ENCODE data around the gene KRCC1. TPM values are rescaled to one million over a fixed set of nuclear protein-coding genes. Genes with fewer than 3 reads are reported as not detected.
"Not testable (repeated sequence)": the region's sequence is repeated elsewhere in the genome, so short reads cannot be mapped to it uniquely, and the experiment has no call there.

KRCC1 gene
- total RNA-seq, 2 experiments from 2014 or later = 2.4 to 2.5 TPM

GRCh38 chr2:88010136-88010535, 45.4 kb downstream of the KRCC1 start:
- intact Hi-C loops (cut with micrococcal nuclease) = loop anchor here (1.0 to 2.0 kb wide), 2 partner anchors 51 to 150 kb away; no protein-coding TSS in a partner anchor
- H3K9me3 Mint-ChIP-seq = no peaks in the 10 kb centered on the region
- CTCF ChIA-PET = interaction anchor here (0.8 to 1.6 kb wide), 4 partner anchors 8 to 150 kb away, joined by 3 to 9 read pairs (median 3); no protein-coding TSS in a partner anchor

GRCh38 chr2:88006912-88007439, 48.6 kb downstream of the KRCC1 start:
- Mint-ChIP-seq H3K9me3 (no peaks in the 10 kb centered on the region), H3K27me3 (ENCODE audit: low read depth) (no peaks in the 10 kb centered on the region), H3K4me1 (ENCODE audit: low read depth) (peaks cover under 1% of the 10 kb centered on the region), H3K36me3 (ENCODE audit: low read depth) (no peaks in the 10 kb centered on the region), H3K4me3 (no peak overlapping the region), H3K27ac (no peak overlapping the region)
- no peak for DNase-seq
- intact Hi-C loops (cut with micrococcal nuclease) = no loop called here
- CTCF ChIA-PET = no interaction called here

More at GRCh38 chr2:88010136-88010535, 45.4 kb downstream of the KRCC1 start:
- Mint-ChIP-seq H3K4me1 (ENCODE audit: low read depth) (peaks cover 2% of the 10 kb centered on the region), H3K36me3 (ENCODE audit: low read depth) (no peaks in the 10 kb centered on the region), H3K27me3 (ENCODE audit: low read depth) (no peaks in the 10 kb centered on the region), H3K27ac (no peak overlapping the region), H3K4me3 (no peak overlapping the region)
- no peak for DNase-seq

DNA sequence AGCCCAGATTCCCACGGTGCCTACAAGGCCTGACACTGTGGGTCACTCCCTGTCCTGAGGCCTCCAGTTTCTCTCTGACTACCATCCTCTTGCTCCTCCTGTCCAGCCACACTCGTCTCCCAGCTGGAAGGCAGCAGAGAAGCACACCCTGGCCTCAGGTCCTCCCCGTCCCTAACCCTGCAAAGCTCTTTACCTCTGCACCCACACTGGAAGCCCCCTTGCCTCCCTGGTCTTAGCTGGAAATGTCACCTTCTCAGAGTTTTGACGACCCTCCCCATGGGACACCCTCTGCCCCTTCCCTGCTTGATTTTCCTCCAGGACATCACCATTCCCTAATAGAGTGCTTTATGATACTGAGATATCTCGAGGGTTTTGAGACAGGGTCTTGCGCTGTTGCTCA, 49.8 kb downstream of the KRCC1 start:
- DNase-seq = no peak
- CTCF ChIA-PET = no interaction called here
- H3K4me1 Mint-ChIP-seq (ENCODE audit: low read depth) = peaks cover 6% of the 10 kb centered on the region
- H3K27me3 Mint-ChIP-seq (ENCODE audit: low read depth) = no peaks in the 10 kb centered on the region
- no peak overlapping the region for H3K4me3 Mint-ChIP-seq
- no peaks in the 10 kb centered on the region for H3K9me3 Mint-ChIP-seq
- no peak overlapping the region for H3K27ac Mint-ChIP-seq
- H3K36me3 Mint-ChIP-seq (ENCODE audit: low read depth) = no peaks in the 10 kb centered on the region
- intact Hi-C loops (cut with micrococcal nuclease) = no loop called here

GRCh38 chr2:88003074-88003755, 52.4 kb downstream of the KRCC1 start:
- intact Hi-C loops (cut with micrococcal nuclease) = loop anchor here (2.0 to 5.0 kb wide), 2 partner anchors 158 to 536 kb away; no protein-coding TSS in a partner anchor
- no peak overlapping the region for H3K4me3 Mint-ChIP-seq

GRCh38 chr2:88002359-88002707, 53.2 kb downstream of the KRCC1 start:
- no peak overlapping the region for H3K27ac Mint-ChIP-seq
- H3K27me3 Mint-ChIP-seq (ENCODE audit: low read depth) = no peaks in the 10 kb centered on the region
- CTCF ChIA-PET = interaction anchor here (0.6 to 2.4 kb wide), 9 partner anchors 8 to 157 kb away, joined by 3 to 23 read pairs (median 5); partner anchors contain the start of gene RNU2-63P
- H3K9me3 Mint-ChIP-seq = no peaks in the 10 kb centered on the region
- no peak overlapping the region for H3K4me3 Mint-ChIP-seq
- DNase-seq = no peak
- H3K36me3 Mint-ChIP-seq (ENCODE audit: low read depth) = no peaks in the 10 kb centered on the region
- intact Hi-C loops (cut with micrococcal nuclease) = loop anchor here (2.0 to 5.0 kb wide), 2 partner anchors 158 to 535 kb away; no protein-coding TSS in a partner anchor
- H3K4me1 Mint-ChIP-seq (ENCODE audit: low read depth) = peaks cover 6% of the 10 kb centered on the region

More at GRCh38 chr2:88003074-88003755, 52.4 kb downstream of the KRCC1 start:
- CTCF ChIA-PET = interaction anchor here (1.9 to 2.4 kb wide), 2 partner anchors 10 to 58 kb away, joined by 11 to 23 read pairs; no protein-coding TSS in a partner anchor
- Mint-ChIP-seq H3K27me3 (ENCODE audit: low read depth) (no peaks in the 10 kb centered on the region), H3K9me3 (no peaks in the 10 kb centered on the region), H3K27ac (no peak overlapping the region), H3K36me3 (ENCODE audit: low read depth) (no peaks in the 10 kb centered on the region), H3K4me1 (ENCODE audit: low read depth) (peaks cover 6% of the 10 kb centered on the region)
- no peak for DNase-seq

- not testable (repeated sequence) for H3K4me1 Mint-ChIP-seq (ENCODE audit: low read depth); H3K4me3 Mint-ChIP-seq; H3K9me3 Mint-ChIP-seq; H3K36me3 Mint-ChIP-seq (ENCODE audit: low read depth); H3K27ac Mint-ChIP-seq; DNase-seq; H3K27me3 Mint-ChIP-seq (ENCODE audit: low read depth)
- intact Hi-C loops (cut with micrococcal nuclease) = loop anchor here (5.0 kb wide), 1 partner anchor 533 kb away; no protein-coding TSS in a partner anchor
- CTCF ChIA-PET = interaction anchor here (1.4 to 2.4 kb wide), 3 partner anchors 10 to 159 kb away, joined by 3 to 11 read pairs (median 9); no protein-coding TSS in a partner anchor
These were observed 55.1 kb downstream of the KRCC1 start for GRCh38 chr2:88000474-88000873.

DNA sequence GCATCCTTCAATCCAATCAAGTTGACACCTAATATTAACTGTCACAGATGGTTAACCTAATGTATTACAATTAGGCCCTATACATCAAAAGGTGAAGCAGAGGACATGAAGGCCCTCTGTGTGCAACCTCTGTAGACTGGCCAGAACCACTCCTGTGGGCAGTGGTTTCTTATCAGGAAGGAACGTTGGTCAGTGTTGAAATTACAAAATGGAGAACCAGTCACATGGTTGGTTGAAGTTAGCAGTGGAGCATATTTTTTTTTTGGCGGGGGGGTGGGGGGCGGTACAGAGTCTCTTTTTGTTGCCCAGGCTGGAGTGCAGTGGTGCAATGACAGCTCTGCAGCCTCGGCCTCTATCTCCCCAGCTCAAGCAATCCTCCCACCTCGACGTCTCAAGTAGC, 59.0 kb downstream of the KRCC1 start:
- H3K4me3 Mint-ChIP-seq = no peak overlapping the region
- H3K4me1 Mint-ChIP-seq (ENCODE audit: low read depth) = peaks cover 1% of the 10 kb centered on the region
- CTCF ChIA-PET = no interaction called here
- intact Hi-C loops (cut with micrococcal nuclease) = no loop called here
- H3K27ac Mint-ChIP-seq = no peak overlapping the region
- DNase-seq = no peak
- no peaks in the 10 kb centered on the region for H3K9me3 Mint-ChIP-seq
- no peaks in the 10 kb centered on the region for H3K36me3 Mint-ChIP-seq (ENCODE audit: low read depth)
- no peaks in the 10 kb centered on the region for H3K27me3 Mint-ChIP-seq (ENCODE audit: low read depth)

GRCh38 chr2:87995756-87996155, 59.8 kb downstream of the KRCC1 start:
- Mint-ChIP-seq H3K4me3 (no peak overlapping the region), H3K27me3 (ENCODE audit: low read depth) (no peaks in the 10 kb centered on the region), H3K9me3 (no peaks in the 10 kb centered on the region), H3K27ac (no peak overlapping the region), H3K36me3 (ENCODE audit: low read depth) (no peaks in the 10 kb centered on the region), H3K4me1 (ENCODE audit: low read depth) (no peaks in the 10 kb centered on the region)
- DNase-seq = no peak
- intact Hi-C loops (cut with micrococcal nuclease) = no loop called here
- CTCF ChIA-PET = no interaction called here

GRCh38 chr2:87994304-87994850, 61.2 kb downstream of the KRCC1 start:
- H3K36me3 Mint-ChIP-seq (ENCODE audit: low read depth); H3K4me1 Mint-ChIP-seq (ENCODE audit: low read depth); H3K9me3 Mint-ChIP-seq; H3K4me3 Mint-ChIP-seq; intact Hi-C loops (cut with micrococcal nuclease); CTCF ChIA-PET; DNase-seq; H3K27me3 Mint-ChIP-seq (ENCODE audit: low read depth); H3K27ac Mint-ChIP-seq: not testable (repeated sequence)

DNA sequence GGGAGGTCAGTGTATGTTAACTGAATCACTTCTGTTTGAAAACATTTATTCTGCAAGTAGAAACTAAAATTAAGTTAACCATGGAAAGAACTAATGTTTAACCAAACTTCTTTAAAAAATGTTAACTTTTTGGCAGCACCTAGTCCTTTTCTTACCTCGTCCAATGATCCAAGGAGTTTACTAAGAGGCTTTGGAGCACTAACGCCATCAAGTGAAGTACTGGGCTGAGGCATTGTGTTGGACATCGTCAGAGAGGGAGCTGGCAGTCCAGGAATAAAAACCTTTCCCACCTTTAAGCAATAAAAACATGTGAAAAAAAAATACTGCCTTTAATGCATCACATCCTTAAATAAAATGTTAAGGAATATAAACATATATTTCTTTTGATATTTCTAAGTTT, 63.0 kb downstream of the KRCC1 start:
- DNase-seq; intact Hi-C loops (cut with micrococcal nuclease); H3K4me1 Mint-ChIP-seq (ENCODE audit: low read depth); H3K27me3 Mint-ChIP-seq (ENCODE audit: low read depth); H3K27ac Mint-ChIP-seq; CTCF ChIA-PET; H3K4me3 Mint-ChIP-seq; H3K36me3 Mint-ChIP-seq (ENCODE audit: low read depth); H3K9me3 Mint-ChIP-seq: not testable (repeated sequence)

DNA sequence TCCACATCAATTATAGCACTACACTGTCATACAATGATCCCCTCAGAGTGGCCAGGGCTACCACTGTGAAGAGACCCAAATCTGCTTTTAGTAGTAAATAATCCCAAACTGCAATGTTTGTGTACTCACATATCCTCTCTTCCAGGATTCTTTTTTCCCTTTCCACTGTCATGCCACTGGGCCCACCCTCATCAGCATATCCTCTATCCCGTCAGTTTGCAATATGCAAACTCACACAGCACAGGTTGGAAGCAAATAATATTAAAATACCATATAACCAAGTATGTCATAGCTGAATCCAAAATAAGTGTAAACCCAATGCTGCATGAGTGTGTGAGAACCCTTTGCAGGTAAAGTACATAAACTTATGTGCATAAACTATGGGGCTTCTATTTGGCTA, 68.1 kb downstream of the KRCC1 start:
- H3K4me3 Mint-ChIP-seq; H3K27me3 Mint-ChIP-seq (ENCODE audit: low read depth); H3K9me3 Mint-ChIP-seq; intact Hi-C loops (cut with micrococcal nuclease); CTCF ChIA-PET; H3K4me1 Mint-ChIP-seq (ENCODE audit: low read depth); H3K27ac Mint-ChIP-seq; H3K36me3 Mint-ChIP-seq (ENCODE audit: low read depth); DNase-seq: not testable (repeated sequence)

- H3K9me3 Mint-ChIP-seq; H3K4me3 Mint-ChIP-seq; H3K27ac Mint-ChIP-seq; H3K27me3 Mint-ChIP-seq (ENCODE audit: low read depth); H3K36me3 Mint-ChIP-seq (ENCODE audit: low read depth); H3K4me1 Mint-ChIP-seq (ENCODE audit: low read depth); intact Hi-C loops (cut with micrococcal nuclease); DNase-seq; CTCF ChIA-PET: not testable (repeated sequence)
These were observed 69.7 kb downstream of the KRCC1 start for GRCh38 chr2:87985902-87986301.

- intact Hi-C loops (cut with micrococcal nuclease); H3K4me3 Mint-ChIP-seq; H3K27ac Mint-ChIP-seq; H3K36me3 Mint-ChIP-seq (ENCODE audit: low read depth); CTCF ChIA-PET; DNase-seq; H3K4me1 Mint-ChIP-seq (ENCODE audit: low read depth); H3K27me3 Mint-ChIP-seq (ENCODE audit: low read depth); H3K9me3 Mint-ChIP-seq: not testable (repeated sequence)
These were observed 74.4 kb downstream of the KRCC1 start for GRCh38 chr2:87981182-87981581.
